SK-N-MC (cell line): Measurements from ENCODE around the gene DNAH12.
"Not testable (repeated sequence)": the region's sequence is repeated elsewhere in the genome, so short reads cannot be mapped to it uniquely, and the experiment has no call there.

Experiments
- DNase-seq: peaks from one replicate; pipeline ENCODE4 v3.0.0-alpha.2; 2011; ENCODE audit warnings: low read depth, low spot score
- H3K27ac ChIP-seq: fragments of 200-600 bp; sonication (generic); 2 replicates; pipeline ENCODE4 v1.5.1; 2016; ENCODE audit warnings: mixed run types
- H3K36me3 ChIP-seq: fragments of 200-600 bp; sonication (generic); 2 replicates; pipeline ENCODE4 v1.6.1; 2017; ENCODE audit warnings: antibody characterized with exemption, low read length, mixed read lengths; ENCODE audit not compliant: insufficient read depth
- H3K4me3 ChIP-seq: fragments of 200-600 bp; sonication (generic); 2 replicates; pipeline ENCODE4 v1.5.1; 2016
- H3K9ac ChIP-seq: fragments of 200-600 bp; sonication (generic); 2 replicates; pipeline ENCODE4 v1.8.0; 2017; ENCODE audit warnings: mixed run types, mixed read lengths; ENCODE audit not compliant: insufficient read length
- H3K9me3 ChIP-seq: fragments of 200-600 bp; sonication (generic); 2 replicates; pipeline ENCODE4 v1.6.1; 2017; ENCODE audit warnings: low read depth, mild to moderate bottlenecking, antibody characterized with exemption, low read length, moderate library complexity, mixed read lengths
- EZH2 ChIP-seq: fragments of 200-600 bp; sonication (generic); IDR thresholded peaks from one replicate; pipeline ENCODE4 v1.6.1; 2017; ENCODE audit warnings: antibody characterized with exemption
- FOXP2 ChIP-seq: optimal IDR thresholded peaks from 2 replicates; pipeline ENCODE3; 2011; ENCODE audit warnings: mild to moderate bottlenecking, moderate library complexity; ENCODE audit not compliant: insufficient read depth; ENCODE audit errors: extremely low read length, control extremely low read depth
- POLR2AphosphoS5 ChIP-seq: IDR thresholded peaks from 2 replicates; pipeline ENCODE4 v1.6.1; 2012; ENCODE audit warnings: mild to moderate bottlenecking, low read depth, low read length, borderline replicate concordance

Gene DNAH12

GRCh38 chr3:57546616-57547015 lies 2.5 kb upstream of the DNAH12 start:
- no peak for DNase-seq
- no peak overlapping the region for H3K27ac ChIP-seq
- no peak for TF ChIP-seq EZH2
- TF ChIP-seq FOXP2 = no peak
- no peak for TF ChIP-seq POLR2AphosphoS5
- H3K9me3 ChIP-seq = no peaks in the 10 kb centered on the region
- H3K4me3 ChIP-seq = no peak overlapping the region
- H3K9ac ChIP-seq = no peak overlapping the region
- H3K36me3 ChIP-seq = no peaks in the 10 kb centered on the region

GRCh38 chr3:57545636-57546268 lies 1.6 kb upstream of the DNAH12 start:
- Histone ChIP-seq H3K27ac (no peak overlapping the region), H3K9me3 (no peaks in the 10 kb centered on the region), H3K36me3 (no peaks in the 10 kb centered on the region), H3K4me3 (no peak overlapping the region), H3K9ac (no peak overlapping the region)
- TF ChIP-seq EZH2 (no peak), POLR2AphosphoS5 (no peak), FOXP2 (no peak)
- no peak for DNase-seq

- Histone ChIP-seq H3K27ac (no peak overlapping the region), H3K36me3 (no peaks in the 10 kb centered on the region), H3K9me3 (no peaks in the 10 kb centered on the region), H3K4me3 (no peak overlapping the region), H3K9ac (no peak overlapping the region)
- no peak for TF ChIP-seq POLR2AphosphoS5
- no peak for TF ChIP-seq FOXP2
- no peak for TF ChIP-seq EZH2
- no peak for DNase-seq
These were observed 5.7 kb downstream of the DNAH12 start for GRCh38 chr3:57538465-57538864.

GRCh38 chr3:57530071-57530608 lies 14.0 kb downstream of the DNAH12 start:
- no peak overlapping the region for H3K4me3 ChIP-seq
- TF ChIP-seq FOXP2 (no peak), POLR2AphosphoS5 (no peak), EZH2 (no peak)
- no peak for DNase-seq
- H3K36me3 ChIP-seq = no peaks in the 10 kb centered on the region
- no peaks in the 10 kb centered on the region for H3K9me3 ChIP-seq
- no peak overlapping the region for H3K27ac ChIP-seq
- H3K9ac ChIP-seq = no peak overlapping the region

GRCh38 chr3:57518276-57518915 lies 25.7 kb downstream of the DNAH12 start:
- H3K4me3 ChIP-seq = no peak overlapping the region
- no peak for TF ChIP-seq EZH2
- TF ChIP-seq FOXP2 = no peak
- no peak for TF ChIP-seq POLR2AphosphoS5
- no peaks in the 10 kb centered on the region for H3K9me3 ChIP-seq
- no peak overlapping the region for H3K27ac ChIP-seq
- no peaks in the 10 kb centered on the region for H3K36me3 ChIP-seq
- DNase-seq = no peak
- no peak overlapping the region for H3K9ac ChIP-seq

- Histone ChIP-seq H3K36me3 (no peaks in the 10 kb centered on the region), H3K4me3 (no peak overlapping the region), H3K9ac (no peak overlapping the region), H3K9me3 (no peaks in the 10 kb centered on the region), H3K27ac (no peak overlapping the region)
- TF ChIP-seq EZH2 = no peak
- TF ChIP-seq POLR2AphosphoS5 = no peak
- no peak for TF ChIP-seq FOXP2
- DNase-seq = no peak
These were observed 32.0 kb downstream of the DNAH12 start for GRCh38 chr3:57512166-57512565.

- H3K27ac ChIP-seq = no peak overlapping the region
- no peak overlapping the region for H3K4me3 ChIP-seq
- H3K9ac ChIP-seq = no peak overlapping the region
- H3K36me3 ChIP-seq = no peaks in the 10 kb centered on the region
- DNase-seq = no peak
- H3K9me3 ChIP-seq = no peaks in the 10 kb centered on the region
- no peak for TF ChIP-seq POLR2AphosphoS5
- no peak for TF ChIP-seq EZH2
- TF ChIP-seq FOXP2 = no peak
These were observed 38.2 kb downstream of the DNAH12 start for GRCh38 chr3:57505901-57506300.

- Histone ChIP-seq H3K27ac (no peak overlapping the region), H3K9me3 (no peaks in the 10 kb centered on the region), H3K9ac (no peak overlapping the region), H3K4me3 (no peak overlapping the region), H3K36me3 (no peaks in the 10 kb centered on the region)
- no peak for DNase-seq
- no peak for TF ChIP-seq POLR2AphosphoS5
- no peak for TF ChIP-seq FOXP2
- TF ChIP-seq EZH2 = no peak
These were observed 43.6 kb downstream of the DNAH12 start for GRCh38 chr3:57500506-57500905.

- Histone ChIP-seq H3K9ac (no peak overlapping the region), H3K27ac (no peak overlapping the region), H3K4me3 (no peak overlapping the region), H3K36me3 (no peaks in the 10 kb centered on the region), H3K9me3 (no peaks in the 10 kb centered on the region)
- no peak for DNase-seq
- TF ChIP-seq EZH2 = no peak
- no peak for TF ChIP-seq FOXP2
- TF ChIP-seq POLR2AphosphoS5 = no peak
These were observed 46.2 kb downstream of the DNAH12 start for GRCh38 chr3:57497904-57498303.

GRCh38 chr3:57484563-57484962 lies 59.6 kb downstream of the DNAH12 start:
- Histone ChIP-seq H3K27ac (no peak overlapping the region), H3K4me3 (no peak overlapping the region), H3K36me3 (no peaks in the 10 kb centered on the region), H3K9ac (no peak overlapping the region), H3K9me3 (no peaks in the 10 kb centered on the region)
- no peak for DNase-seq
- TF ChIP-seq FOXP2 (no peak), EZH2 (no peak), POLR2AphosphoS5 (no peak)

GRCh38 chr3:57477193-57477592 lies 67.0 kb downstream of the DNAH12 start:
- DNase-seq, H3K4me3 ChIP-seq, H3K9ac ChIP-seq, H3K27ac ChIP-seq, H3K36me3 ChIP-seq, H3K9me3 ChIP-seq: not testable (repeated sequence)
